Activated naive CD4-positive, alpha-beta T cell treated with anti-CD3 and anti-CD28 coated beads, Interleukin-2, amount 50 U/mL, for 16 hours (primary cell): ENCODE measurements around the gene PRPF19.

Experiments
- DNase-seq: peaks from one replicate; pipeline ENCODE4 v3.0.0-alpha.2; 2020

PRPF19 gene

DNA sequence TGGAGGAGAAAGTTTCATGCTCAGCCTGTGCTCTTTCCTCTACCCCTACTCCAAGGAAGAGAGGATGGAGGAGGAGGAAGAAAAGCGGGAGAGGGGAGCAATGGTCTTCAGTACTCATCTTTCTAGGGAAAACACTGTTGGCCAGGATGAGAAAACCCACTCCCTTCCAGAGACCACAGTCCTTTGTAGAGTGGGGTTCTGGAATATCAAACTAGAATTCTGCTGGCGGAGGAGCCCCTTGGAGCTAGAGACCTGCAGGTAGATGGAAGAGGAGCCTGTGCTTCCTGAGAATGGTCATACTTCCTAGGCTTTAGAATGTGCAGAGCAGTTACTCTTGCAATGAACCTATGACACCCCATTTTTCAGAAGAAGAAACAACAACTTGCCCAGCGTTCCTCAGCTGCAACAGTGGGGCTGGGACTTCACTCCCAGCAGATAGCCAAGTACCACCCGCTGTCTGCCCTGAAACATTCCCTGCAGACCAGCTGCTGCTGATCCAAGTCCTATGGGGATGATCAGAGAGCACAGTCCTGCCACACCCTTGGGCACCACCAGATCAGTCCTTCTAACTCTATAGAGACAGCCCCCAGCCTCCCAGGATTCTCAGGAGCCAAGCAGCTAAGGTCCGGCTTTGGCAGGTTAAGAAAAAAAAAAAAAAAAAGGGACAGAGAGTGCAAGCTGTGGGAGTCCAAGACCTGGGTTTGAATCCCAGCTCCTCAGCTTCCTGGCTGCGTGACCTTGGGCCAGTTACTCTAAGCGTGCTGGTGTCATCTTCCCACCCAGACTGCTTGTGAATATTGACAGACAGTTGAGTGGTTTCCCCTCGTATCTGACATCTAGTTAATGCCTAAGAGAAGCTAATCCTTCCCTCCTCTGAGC lies 51.3 kb downstream of the PRPF19 start:
- no peak for DNase-seq

DNA sequence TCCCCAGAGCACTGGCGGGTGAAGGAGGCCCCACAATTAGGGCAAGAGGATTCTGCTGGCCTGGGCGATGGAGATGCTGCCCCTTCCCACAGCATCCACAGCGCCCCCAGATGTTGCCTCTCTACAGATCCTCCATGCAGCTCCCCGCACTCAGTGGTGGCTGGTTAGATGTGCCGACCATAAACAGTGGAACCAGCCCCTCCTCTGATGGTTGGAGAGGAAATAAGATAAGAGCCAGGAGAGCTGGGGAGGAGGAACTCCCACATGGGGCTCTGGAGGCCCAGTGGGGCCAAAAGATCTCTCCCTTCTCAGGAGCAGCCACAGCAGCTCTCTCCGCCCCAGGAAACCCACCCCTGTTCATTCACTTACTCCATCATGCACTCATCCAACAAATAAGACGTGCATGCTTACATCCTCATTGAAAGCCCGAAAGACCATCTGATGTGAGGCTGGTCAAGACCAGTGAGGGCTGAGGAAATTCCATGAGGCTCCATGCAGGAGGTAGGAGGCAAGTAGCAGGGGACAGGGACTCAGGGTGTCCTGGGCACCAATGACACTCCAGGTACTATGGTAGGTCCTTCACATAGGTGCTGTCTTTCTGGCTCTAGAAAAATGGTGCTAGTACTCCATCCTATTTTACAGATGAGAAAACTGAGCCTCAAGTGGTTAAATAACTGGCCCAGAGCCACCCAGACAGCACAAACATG lies 52.1 kb downstream of the PRPF19 start:
- no peak for DNase-seq

DNA sequence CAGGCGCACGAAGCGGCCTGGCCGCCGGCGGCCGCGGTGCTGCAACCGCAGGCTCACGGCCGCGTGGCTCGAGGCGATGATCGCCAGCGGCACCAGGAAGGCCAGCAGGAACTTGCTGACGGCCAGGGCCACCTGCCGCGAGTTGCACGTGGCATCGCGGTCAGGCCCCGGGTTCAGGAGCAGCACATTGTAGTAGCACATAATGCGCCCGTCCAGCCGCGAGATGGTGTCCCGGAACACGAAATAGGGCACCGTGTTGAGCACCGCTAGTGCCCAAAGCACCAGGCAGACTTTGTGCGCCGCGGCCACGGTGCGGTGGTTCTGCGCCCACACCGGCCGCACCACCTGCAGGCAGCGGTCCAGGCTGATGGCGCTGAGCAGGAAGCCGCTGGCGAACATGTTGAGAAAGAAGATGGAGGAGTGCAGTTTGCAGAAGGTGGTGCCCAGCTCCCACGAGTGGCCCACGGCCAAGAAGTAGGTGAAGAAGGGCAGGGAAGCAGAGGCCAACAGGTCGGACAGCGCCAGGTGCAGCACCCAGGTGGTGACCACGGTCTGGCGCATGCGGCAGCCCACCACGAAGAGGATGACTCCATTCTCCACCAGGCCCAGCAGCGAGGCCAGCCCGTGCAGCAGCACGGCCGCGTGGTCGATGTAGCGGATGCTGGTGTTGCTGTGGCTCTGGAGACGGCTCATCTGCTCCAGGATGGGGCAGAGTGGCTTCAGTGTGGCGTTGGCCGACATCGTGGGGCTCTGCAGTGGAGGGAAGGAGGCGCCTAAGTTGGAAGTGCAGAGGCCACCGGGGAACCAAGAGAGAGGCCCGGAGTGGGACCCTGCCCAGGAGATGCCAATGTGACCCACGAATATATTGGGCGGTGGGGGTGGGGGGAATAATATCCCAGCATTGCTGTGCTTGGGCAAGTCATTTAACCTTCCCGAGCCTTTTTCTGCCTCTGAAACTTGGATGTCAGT lies 53.1 kb downstream of the PRPF19 start:
- no peak for DNase-seq

DNA sequence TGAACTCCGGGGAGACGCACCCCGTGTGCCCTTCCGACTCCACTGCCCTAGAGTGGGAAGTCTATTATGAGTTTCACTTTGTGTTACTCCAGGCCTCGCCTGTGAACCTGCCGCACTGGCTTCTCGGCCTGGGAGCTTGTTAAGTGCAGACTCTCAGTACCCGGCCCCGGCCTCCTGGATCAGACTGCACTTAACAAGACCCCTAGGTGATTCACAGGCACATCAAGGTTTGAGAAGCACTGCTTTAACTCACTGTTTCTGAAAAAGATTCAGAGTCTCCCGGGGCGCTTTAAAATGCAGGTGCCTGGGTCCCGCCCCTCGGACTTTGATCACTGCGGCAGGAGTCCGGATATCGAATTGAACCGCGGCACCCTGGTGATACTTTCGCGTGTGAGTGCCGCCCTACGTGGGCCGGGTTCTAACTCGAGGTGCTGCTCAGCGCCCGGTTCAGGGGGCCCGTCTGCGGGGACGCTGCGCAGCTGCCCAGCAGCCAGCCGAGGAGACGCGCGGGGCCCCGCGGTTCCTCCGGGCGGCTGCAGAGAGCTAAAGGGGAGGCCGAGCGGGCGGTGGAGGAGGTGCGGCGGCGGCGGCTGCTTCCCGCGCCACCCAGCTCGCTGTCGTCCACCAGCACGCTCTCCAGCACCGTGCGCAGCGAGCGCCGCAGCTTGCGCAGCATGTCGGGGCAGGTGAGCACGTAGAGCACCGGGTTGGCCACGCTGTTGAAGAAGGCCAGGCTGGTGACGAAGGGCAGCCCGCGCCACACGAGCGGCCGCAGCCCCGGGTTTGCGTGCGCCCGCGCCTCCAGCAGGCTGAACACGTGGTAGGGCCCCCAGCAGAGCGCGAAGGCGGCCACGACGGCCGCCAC lies 54.0 kb downstream of the PRPF19 start:
- no peak for DNase-seq

DNA sequence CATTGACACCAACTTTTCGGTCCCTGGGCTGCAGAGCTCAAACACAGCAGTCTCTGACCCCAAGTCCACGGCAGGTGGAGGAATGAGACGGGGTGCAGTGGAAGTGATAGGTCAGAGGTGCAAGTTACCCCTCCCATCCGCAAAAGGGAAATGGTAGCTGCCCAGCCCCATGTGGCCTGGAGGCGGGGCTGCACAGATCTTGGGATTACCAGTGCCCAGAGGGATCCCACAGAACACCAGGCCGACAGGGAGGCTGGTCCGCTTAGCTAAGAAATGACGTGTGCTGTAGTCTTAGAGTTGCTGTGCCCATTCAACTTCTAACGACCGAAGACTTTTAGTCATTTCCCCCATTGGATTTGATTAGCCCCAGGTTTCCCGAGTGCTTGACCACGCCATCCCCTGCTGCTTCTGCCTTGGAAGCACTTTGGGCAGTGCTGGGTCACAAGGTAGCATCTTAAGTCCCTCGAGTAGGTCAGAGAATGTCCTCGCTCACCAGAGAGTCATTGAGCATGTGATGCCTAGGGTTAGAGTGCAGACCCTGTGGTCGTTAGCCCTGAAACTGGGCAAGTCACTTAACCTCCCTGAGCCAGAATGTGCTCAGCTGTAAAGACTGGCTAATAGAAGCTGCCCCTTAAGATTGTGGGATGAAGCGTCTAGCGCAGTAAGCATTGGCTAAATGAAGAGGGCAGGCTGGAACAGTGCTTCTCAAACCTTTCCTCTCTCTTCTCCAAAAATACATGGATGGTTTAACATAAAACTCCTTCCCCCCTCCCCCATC lies 54.9 kb downstream of the PRPF19 start:
- no peak for DNase-seq

DNA sequence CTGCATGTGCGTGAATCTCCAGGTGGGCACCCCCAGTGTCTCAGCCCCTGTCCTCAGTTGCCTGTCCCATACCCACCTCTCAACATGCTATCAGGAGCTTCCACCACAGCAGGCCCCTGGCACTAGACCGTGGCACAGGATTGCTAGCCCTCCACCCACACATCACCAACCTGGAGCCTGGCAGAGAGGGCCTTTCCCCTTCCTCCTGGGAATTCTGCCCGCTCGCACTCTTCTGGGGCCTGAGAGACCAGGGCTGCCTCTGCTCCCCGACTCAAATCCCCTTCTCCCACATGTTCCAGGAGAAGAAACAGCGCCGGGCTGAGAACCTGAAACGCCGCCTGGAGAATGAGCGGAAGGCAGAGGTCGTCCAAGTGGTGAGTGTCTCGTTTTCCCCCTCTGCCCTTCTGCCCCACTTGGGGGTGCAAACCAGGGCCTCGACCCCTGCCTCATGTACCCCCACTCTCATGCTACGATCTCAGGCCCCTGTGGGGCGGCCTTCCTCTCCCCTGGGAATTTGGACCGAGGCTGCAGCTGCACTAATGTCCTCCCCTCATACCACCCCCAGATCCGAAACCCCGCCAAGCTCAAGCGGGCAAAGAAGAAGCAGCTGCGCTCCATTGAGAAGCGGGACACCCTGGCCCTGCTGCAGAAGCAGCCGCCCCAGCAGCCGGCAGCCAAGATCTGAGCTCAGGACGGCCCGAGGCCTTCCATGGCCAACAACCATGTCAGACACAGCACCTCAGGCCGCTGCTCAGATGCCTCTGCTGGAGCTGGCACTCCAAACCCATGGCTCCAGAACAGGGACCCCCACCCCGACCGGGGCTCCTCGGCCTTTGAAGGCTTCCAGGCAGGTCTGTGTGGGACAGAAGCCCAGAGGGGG lies 56.5 kb downstream of the PRPF19 start:
- DNase-seq, result no peak

DNA sequence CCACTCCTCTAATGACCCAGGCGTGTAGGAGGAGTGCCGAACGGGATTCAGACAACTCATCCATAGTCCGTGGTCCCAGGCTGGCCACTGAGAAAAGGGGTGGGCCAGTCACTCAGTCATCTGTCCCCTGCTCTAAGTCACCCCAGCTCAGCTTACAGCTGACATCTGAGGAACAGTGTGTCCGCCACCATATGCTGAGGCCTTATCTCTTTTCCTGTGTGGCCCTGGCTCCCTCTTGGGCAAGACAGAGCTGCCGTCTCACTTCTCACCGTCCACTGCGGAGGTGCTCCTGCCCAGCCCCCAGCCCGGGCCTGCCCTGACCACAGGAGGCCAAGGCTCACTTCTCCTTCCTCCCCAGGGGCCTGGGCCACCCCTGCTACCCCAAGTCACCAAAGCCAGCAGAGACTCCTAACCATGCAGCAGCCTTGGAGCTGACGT lies 57.7 kb downstream of the PRPF19 start:
- no peak for DNase-seq

DNA sequence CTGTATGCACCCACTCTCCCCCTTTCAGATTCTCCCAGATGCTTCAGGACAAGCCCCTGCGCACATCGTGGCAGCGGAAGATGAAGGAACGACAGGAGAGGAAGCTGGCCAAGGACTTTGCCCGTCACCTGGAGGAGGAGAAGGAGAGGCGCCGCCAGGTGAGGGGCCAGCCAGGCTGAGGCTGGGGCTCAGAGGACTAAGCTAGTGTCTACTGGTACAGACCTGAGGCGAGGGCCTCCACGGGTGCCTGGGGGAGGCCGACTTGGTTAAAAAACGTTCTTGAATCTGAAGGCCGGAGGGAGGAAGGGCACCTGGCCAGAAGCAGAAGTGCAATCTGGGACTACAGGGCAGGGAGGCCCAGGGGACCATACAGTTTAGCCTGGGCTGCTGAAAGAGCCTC lies 58.5 kb downstream of the PRPF19 start:
- no peak for DNase-seq

- no peak for DNase-seq
Measured at GRCh38 chr11:60847281-60847680, 59.1 kb downstream of the PRPF19 start.

- no peak for DNase-seq
Measured at GRCh38 chr11:60845338-60845737, 61.0 kb downstream of the PRPF19 start.

DNA sequence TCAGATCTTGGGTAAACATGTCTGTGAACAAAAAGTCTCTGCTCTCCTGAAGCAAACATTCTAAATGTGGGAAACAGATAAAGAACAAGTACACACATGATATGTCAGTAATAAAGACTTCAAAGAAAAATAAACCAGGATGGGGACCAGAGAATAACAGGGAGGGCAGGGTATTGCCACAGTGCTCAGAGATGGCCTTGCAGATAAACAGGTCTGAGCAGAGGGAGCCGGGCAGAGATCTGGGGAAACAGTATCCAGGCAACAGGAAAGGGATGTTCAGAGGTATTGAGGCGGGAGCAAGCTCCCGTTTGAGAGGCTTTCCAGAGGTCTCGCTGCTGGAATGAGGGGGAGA lies 61.5 kb downstream of the PRPF19 start:
- no peak for DNase-seq

GRCh38 chr11:60844045-60844869 lies 62.1 kb downstream of the PRPF19 start:
- DNase-seq, result no peak

DNA sequence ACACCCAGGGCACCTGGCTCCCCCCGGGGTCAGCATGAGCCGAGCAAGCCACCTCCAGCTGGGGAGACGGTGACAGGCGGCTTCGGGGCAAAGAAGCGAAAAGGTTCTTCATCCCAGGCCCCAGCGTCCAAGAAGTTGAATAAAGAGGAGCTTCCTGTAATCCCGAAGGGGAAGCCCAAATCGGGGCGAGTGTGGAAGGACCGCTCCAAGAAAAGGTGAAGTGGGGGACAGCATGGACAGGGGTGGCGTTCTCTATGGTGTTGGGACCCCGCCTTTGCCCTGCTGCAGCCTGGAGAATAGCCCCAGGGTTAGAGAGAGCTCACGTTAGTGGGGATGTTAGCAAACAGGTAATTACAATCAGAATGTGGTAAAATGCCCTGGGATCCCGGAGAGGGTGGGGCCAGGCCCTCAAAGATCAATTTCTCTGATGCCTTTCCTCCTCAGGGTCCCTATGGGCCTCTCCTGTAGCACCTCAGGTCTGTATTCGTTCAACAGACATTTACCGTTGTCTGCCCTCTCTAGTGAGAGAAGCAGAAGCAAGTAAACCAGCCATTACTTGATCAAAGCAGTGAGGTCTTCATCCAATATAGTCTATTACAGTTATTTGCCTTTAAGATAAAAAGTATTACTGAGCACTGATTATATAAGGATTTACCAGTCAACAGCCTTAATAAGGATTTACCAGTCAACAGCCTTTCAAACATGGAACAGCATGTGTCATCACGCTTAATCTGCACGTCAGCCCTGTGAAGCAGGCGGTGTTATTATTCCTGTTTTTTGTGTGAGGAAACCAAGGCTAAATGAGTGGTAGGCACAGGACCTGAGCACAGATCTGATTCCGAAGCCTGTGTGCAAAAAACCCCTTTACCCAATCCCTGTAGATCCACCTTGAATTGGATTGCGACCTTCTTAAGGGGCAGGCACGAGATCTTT lies 63.5 kb downstream of the PRPF19 start:
- no peak for DNase-seq

GRCh38 chr11:60841797-60842667 lies 64.4 kb downstream of the PRPF19 start, which contains the start of gene CCDC86:
TSS of gene CCDC86 (plus strand) at chr11:60842113. CDS start at chr11:60842125, 12 bp downstream.
- DNase-seq, result peak; percentile 98
